ENCODE results near the gene CAST. TPM values are rescaled to one million over a fixed set of nuclear protein-coding genes. Genes with fewer than 3 reads are reported as not detected.

CAST gene
- total and polyA plus RNA-seq, 2 donors (not counting 3 experiments of a cell fraction or from before 2014, with no cell fraction given) = 33.7 to 194 TPM

- dilution Hi-C loops (cut with MboI; ENCODE audit: extremely low pct_ligation_motif_present, low sequenced_read_pairs) = no loop called here
- H3K9me1 ChIP-seq (replicated peaks; ENCODE audit: control insufficient read depth, extremely low read depth, insufficient read depth, low read length) = no peaks in the 10 kb centered on the region
- no peaks in the 10 kb centered on the region for H4K20me1 ChIP-seq (replicated peaks; ENCODE audit: control insufficient read depth, extremely low read depth, insufficient read depth, low read length)
- POLR2A ChIA-PET = no interaction called here
- no peak overlapping the region for H3K9ac ChIP-seq (replicated peaks; ENCODE audit: extremely low read depth, insufficient read depth, low read length)
- no peaks in the 10 kb centered on the region for H3K36me3 ChIP-seq (ENCODE audit: control insufficient read depth in 2 of 2, extremely low read depth in 1 of 2, insufficient read depth in 2 of 2, low read length in 2 of 2)
- intact Hi-C loops (cut with micrococcal nuclease) = no loop called here
- no peak overlapping the region for H3K27ac ChIP-seq (ENCODE audit: insufficient read depth, low read depth, low read length)
- TF ChIP-seq GATA2 (IDR thresholded peaks at IDR 0.05; ENCODE audit: insufficient read depth, insufficient read length, low read depth, low read length) (no peak), POLR2AphosphoS5 (IDR thresholded peaks at IDR 0.05; ENCODE audit: insufficient read depth, low read depth, low read length) (no peak), MAX (IDR thresholded peaks at IDR 0.05; ENCODE audit: insufficient read depth, insufficient read length) (no peak), CTCF (IDR thresholded peaks at IDR 0.05; ENCODE audit: extremely low read depth in 1 of 2, insufficient read depth in 1 of 2, low read depth in 1 of 2, low read length in 2 of 2) (no peak), MYC (IDR thresholded peaks at IDR 0.05; ENCODE audit: low read depth, low read length) (no peak), FOS (IDR thresholded peaks at IDR 0.05; ENCODE audit: borderline replicate concordance, insufficient read depth, low read length) (no peak), JUN (IDR thresholded peaks at IDR 0.05; ENCODE audit: borderline replicate concordance, insufficient read depth, insufficient read length, low read depth) (no peak), POLR2A (IDR thresholded peaks at IDR 0.05; ENCODE audit: low read depth, low read length) (no peak), EZH2 (IDR thresholded peaks at IDR 0.05; ENCODE audit: borderline replicate concordance, low read depth, low read length, severe bottlenecking) (no peak)
- FAIRE-seq (no peak), DNase-seq (ENCODE audit: low read depth, low spot score) (no peak)
- no peaks in the 10 kb centered on the region for H3K9me3 ChIP-seq (replicated peaks; ENCODE audit: control insufficient read depth, insufficient read depth, low read length)
- CTCF ChIA-PET = no interaction called here
- BruUV-seq (replicated peaks) = no TSS peak
- no peak overlapping the region for H3K4me2 ChIP-seq (ENCODE audit: insufficient read depth, low read length)
- H3K4me3 ChIP-seq (replicated peaks in 1 of 3; ENCODE audit: insufficient read depth in 1 of 3, low read depth in 1 of 3, low read length in 3 of 3) = no peak overlapping the region
- no peaks in the 10 kb centered on the region for H3K27me3 ChIP-seq (ENCODE audit: control insufficient read depth in 2 of 2, insufficient read depth in 2 of 2, low read length in 2 of 2)
- H3K4me1 ChIP-seq (ENCODE audit: control insufficient read depth, extremely low read depth, insufficient read depth, low read length) = no peaks in the 10 kb centered on the region
- no peaks in the 10 kb centered on the region for H3K79me2 ChIP-seq (ENCODE audit: control insufficient read depth, insufficient read depth, low read length)
- no peak overlapping the region for H2AFZ ChIP-seq (ENCODE audit: low read depth, low read length)
Observed at GRCh38 chr5:96642281-96642640, 19.9 kb upstream of the CAST start.

All from endothelial cell of umbilical vein (primary cell).